ENCODE data around the gene DACT2.
"Not testable (repeated sequence)": the region's sequence is repeated elsewhere in the genome, so short reads cannot be mapped to it uniquely, and the experiment has no call there.

The DACT2 gene

DNA sequence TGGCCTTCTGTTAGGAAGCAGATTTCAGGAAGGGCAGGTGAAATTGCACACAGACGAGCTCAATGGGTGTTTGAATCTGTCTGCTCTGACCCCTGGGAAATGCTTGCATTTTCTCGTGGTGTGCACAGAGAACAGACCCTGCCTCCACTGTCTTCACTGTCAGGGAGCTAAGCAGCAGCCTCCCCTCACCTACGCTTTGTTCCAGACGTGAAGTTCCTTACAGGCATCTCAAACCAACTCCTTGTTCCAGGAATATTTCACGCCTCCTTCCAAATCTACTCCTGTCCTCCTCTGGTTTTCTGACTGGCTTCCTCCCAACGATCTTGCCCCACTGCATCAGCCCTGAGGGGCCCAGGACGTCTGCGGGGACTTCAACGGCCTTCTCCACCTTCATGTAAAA is 13.7 kb downstream of the DACT2 start:
- in situ Hi-C loops (cut with MboI; ENCODE audit: low sequenced_read_pairs), result no loop called here

DNA sequence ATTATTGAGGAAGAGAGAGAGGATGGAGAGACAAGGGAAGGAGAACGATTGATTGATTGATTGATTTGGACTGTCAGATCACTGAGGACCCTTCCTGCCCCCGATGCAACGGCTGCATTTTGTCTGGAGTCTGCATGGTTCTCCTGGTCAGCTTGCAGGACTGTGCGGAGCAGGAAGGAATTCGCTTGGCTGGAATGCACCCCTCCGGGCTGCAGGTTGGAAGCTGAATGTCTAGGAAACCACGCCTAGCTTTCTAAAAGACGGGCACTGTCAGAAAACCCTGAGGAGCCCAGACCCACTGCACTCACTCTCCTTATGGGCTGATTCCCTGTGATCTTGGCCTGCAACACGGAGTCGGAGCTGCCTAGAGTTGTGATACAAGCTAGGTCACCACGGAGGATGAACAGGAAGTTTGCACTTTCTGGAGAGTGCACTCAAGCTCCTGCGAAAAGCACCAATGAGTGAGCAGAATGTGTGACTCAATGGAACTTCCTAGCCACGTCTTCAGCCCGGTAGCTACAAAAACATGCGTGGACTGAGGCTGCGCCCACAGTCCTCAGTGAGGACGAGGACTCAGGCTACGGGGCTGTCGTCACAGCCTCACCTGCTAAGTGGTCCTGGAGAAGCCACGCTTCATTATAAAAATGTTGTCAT is 14.4 kb downstream of the DACT2 start:
- in situ Hi-C loops (cut with MboI; ENCODE audit: low sequenced_read_pairs), result no loop called here

DNA sequence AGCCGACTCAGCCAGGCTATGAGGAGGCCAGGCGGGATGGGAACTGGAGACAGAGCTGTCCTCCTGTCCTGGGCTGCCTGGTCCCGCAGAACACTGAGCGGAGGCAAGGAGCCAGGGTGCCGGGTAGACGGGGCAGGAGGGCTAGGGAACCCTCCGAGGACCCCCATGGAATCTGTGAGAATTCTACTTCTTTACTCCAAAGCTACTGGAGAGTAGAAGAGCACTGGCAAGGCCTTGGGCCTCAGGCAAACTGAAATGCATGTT is 14.9 kb downstream of the DACT2 start:
- in situ Hi-C loops (cut with MboI; ENCODE audit: low sequenced_read_pairs), result no loop called here

GRCh38 chr6:168303982-168304751 is 15.4 kb downstream of the DACT2 start:
- in situ Hi-C loops (cut with MboI; ENCODE audit: low sequenced_read_pairs), result no loop called here

GRCh38 chr6:168302534-168302933 is 17.0 kb downstream of the DACT2 start:
- in situ Hi-C loops (cut with MboI; ENCODE audit: low sequenced_read_pairs), result no loop called here

GRCh38 chr6:168301648-168302398 is 17.8 kb downstream of the DACT2 start:
- in situ Hi-C loops (cut with MboI; ENCODE audit: low sequenced_read_pairs), result no loop called here

GRCh38 chr6:168300975-168301647 is 18.5 kb downstream of the DACT2 start:
- in situ Hi-C loops (cut with MboI; ENCODE audit: low sequenced_read_pairs), result no loop called here

GRCh38 chr6:168299541-168300511 is 19.8 kb downstream of the DACT2 start:
- in situ Hi-C loops (cut with MboI; ENCODE audit: low sequenced_read_pairs), result no loop called here

DNA sequence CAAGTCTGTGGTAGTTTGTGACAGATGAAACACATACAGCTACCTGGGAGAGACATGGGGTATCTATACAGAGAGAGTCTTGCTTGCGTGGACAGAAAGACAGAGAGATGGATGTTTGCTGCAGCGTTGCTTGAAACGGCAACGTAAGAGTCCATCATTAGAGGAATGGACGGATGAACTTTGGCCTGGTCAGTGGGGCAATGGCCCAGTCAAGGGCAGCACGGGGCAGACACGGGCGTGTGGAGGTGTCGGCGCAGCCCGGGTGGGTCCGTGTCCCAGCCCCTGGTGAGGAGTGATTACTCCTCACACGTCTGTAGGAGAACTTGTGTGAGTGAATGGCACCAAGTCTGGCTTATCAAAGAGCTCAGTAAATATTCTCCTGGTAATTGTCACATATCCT is 21.9 kb downstream of the DACT2 start:
- in situ Hi-C loops (cut with MboI; ENCODE audit: low sequenced_read_pairs), result no loop called here

- in situ Hi-C loops (cut with MboI; ENCODE audit: low sequenced_read_pairs), result no loop called here
Measured at GRCh38 chr6:168294901-168295300, 24.7 kb downstream of the DACT2 start.

DNA sequence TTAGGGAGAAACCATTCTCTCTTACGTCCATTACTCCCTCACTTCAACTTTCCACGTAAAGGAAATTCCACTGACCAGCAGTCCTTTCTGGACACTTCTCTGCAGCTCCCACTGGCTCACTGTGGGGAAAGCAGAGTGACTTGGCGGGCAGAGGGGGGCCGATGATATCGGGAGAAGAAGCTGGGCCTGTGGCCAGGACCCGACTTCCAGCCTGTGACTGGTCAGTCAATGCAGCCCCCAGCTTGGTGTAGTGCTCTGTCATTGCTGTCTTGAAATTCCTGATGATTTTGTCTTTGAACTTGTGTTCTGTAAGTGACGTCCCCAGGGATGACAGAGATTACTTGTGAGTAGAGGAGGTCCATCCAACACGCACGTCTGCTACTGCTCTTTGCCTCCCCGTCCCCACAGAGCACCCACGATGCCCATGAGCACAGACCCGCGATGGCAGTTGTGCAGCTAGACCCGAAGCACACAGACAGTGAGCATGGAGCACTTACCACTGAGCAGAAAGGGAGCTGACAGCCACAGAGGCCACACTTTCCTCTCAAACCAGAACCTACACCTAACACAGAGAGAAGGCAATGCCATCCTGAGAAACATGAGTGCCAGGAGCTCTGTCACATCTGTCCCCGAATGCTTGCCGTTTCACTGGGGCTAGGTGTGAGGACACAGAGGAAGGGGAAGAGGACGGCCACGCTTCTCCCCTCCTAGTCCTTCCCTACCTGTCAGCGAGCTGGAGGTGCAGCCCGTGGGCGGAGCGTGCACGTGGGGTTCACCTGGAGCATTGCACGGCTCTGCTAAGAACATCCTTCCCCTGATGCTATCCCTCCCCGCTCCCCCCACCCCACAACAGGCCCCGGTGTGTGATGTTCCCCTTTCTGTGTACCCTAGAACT is 25.7 kb downstream of the DACT2 start:
- in situ Hi-C loops (cut with MboI; ENCODE audit: low sequenced_read_pairs), result no loop called here

GRCh38 chr6:168292826-168293225 is 26.8 kb downstream of the DACT2 start:
- in situ Hi-C loops (cut with MboI; ENCODE audit: low sequenced_read_pairs), result no loop called here

- in situ Hi-C loops (cut with MboI; ENCODE audit: low sequenced_read_pairs), result no loop called here
Measured at GRCh38 chr6:168291450-168291849, 28.1 kb downstream of the DACT2 start.

DNA sequence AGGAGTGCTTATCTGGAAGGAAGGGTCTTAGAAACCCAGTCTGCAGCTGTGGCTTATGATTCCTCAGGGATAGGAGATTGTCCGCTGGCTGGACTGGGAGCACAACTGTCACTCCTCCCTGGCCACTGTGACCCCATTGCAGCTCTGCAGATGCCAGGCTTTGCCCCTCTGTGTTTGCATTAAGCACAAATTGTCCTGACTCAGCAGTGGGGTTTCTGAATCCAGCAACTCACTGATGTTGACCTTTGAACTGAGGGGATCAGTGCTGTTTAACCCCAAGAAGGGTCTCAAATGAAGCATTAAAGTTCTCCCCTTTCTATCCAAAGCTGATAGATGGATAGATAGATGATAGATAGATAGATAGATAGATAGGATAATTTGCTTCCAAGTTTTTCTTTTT is 29.5 kb downstream of the DACT2 start:
- in situ Hi-C loops (cut with MboI; ENCODE audit: low sequenced_read_pairs), result no loop called here

GRCh38 chr6:168289571-168289962 is 30.0 kb downstream of the DACT2 start:
- in situ Hi-C loops (cut with MboI; ENCODE audit: low sequenced_read_pairs), result no loop called here

DNA sequence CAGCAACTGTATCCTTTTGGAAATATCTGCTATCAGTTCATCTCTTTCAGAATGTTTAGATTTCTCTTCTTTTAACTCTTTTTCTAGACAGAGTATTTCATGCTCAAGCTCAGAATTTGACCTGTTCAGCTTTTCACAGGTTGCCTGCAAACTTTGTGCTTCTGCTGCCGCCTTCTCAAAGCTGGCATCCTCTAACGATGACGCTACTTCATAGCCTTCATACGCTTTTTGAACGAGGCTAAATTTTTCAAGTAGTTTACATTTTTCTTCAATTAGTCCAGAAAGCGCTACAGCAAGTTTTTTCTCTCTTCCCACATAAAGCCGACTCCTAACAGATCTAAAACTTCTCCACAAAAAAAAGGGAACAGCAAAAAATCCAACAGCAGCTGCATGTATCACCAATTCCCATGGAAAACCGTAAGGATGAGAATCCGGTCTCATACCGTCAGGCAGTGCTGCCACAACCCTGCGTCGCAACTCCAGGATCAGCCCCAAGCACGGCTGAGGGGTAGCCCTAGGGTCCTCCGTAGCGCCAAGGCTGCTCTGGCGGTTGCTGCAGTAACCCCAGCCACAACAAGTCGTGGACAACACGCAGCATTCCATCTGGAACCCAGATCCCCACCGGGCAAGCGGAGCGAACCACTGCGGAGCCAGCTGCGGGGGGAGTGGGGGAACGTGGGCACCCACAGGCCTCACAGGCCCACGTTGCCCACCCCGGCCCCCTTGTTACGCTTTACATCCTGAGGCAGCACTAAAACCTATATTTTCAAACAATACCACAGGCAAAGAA is 30.6 kb downstream of the DACT2 start:
- in situ Hi-C loops (cut with MboI; ENCODE audit: low sequenced_read_pairs), result no loop called here

DNA sequence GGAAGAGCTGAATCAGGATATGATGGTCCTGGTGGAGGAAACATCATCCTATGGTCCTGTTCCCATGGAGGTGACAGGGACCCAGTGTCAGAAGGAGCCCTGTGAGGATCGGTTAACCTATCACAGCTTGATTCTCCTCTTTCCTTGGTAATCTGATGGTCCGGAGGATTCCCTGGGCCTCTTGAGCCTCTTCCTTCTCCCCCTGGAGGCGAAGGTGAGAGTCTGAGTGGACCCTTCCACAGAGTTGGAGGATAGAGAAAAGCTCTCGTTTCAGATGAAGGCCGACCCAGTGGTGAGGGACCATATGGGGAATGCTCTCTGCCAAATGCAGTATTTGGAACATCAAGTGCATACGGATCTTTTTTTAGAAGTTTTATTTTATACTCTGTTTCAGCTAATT is 32.1 kb downstream of the DACT2 start:
- in situ Hi-C loops (cut with MboI; ENCODE audit: low sequenced_read_pairs), result not testable (repeated sequence)

DNA sequence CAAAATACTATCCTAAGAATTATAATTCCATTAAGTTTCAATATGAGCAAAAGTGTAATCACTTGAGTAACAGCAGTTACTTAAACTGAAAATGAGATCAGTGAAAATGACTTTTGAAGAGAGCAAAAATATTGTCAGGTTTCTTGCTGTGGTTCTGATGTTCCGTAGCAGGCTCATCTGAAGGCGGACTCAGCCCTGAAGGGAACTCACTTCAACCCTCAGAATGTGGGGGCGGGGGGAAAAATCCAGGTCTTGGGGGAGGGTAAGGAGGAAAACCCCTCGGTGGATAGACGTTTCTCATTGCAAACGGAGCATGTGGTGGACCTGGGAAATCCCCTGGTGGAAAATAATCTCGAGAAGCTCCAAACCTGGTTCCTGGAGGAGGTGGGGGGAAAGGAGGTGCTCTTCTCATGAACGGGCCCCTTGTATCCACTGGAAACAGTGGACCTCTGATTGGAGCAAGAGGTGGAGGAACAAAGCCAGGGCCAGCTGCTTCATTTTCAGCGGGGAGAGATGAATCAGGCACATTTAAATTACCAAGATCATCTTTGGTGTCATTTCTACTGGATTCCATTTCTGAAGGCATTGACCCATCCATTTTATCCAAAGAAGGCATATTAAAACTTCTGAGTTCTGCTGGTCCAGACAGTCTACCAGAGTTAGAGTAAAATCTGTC is 32.7 kb downstream of the DACT2 start:
- in situ Hi-C loops (cut with MboI; ENCODE audit: low sequenced_read_pairs), result not testable (repeated sequence)
